ENCODE data around the gene RTN4RL1. TPM values are rescaled to one million over a fixed set of nuclear protein-coding genes. Genes with fewer than 3 reads are reported as not detected.

RTN4RL1 gene
- total RNA-seq, 2 donors from 2014 or later, result 0.09 TPM; not detected in 1

DNA sequence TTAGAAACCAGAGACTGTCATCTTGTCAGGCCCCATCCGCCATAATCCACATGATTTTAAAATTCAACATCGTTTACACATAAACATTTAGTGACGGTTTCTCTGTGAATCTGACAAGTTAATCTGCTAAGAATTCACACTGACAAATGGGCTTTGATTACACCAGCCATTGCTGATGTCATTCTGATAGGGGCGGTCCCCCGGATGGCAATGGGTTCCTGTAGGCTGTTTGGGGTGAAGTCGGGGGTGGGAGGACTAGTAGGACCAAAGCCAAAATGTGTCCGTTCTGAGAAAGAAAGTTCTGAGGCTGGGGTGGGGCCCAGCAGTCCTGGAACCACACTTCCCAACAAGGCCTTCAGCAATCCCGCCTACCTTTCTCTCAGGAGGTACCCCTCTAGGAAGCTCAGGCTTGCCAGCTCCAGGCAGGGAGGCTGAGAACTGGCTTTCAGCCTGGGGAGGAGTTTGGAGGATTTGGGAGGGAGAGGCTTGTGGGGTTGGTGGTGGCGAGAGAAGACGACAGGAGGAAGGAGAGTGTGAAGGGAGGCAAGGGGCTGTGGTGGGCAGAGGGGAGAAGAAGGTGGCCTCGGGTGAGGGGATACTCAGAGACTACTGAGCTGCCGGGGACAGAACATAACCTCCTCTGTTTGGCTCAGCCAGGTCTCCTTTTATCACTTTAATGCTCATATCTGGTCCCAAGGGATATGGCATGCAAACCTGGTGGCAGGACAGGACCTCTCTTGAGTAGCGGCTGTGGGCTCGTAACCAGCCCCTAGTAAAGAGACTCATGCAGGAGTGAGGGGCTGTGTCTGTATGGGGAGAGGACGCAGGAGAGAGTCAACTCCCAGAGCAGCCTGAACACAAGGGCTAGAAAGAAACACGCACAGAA lies 38.4 kb upstream of the RTN4RL1 start:
- no peak overlapping the region for H3K27ac Mint-ChIP-seq
- H3K4me1 Mint-ChIP-seq, result peaks cover 15% of the 10 kb centered on the region
- H3K27me3 Mint-ChIP-seq, result peaks cover 4% of the 10 kb centered on the region
- H3K4me3 Mint-ChIP-seq, result no peak overlapping the region
- no peak for ATAC-seq (replicated peaks)
- no peaks in the 10 kb centered on the region for H3K9me3 Mint-ChIP-seq
- peaks cover 95% of the 10 kb centered on the region for H3K36me3 Mint-ChIP-seq (ENCODE audit: low read depth)

- H3K27me3 Mint-ChIP-seq, result peaks cover 4% of the 10 kb centered on the region
- no peak overlapping the region for H3K27ac Mint-ChIP-seq
- peaks cover 14% of the 10 kb centered on the region for H3K4me1 Mint-ChIP-seq
- no peak for ATAC-seq (replicated peaks)
- peaks cover 95% of the 10 kb centered on the region for H3K36me3 Mint-ChIP-seq (ENCODE audit: low read depth)
- H3K4me3 Mint-ChIP-seq, result no peak overlapping the region
- no peaks in the 10 kb centered on the region for H3K9me3 Mint-ChIP-seq
Observed at GRCh38 chr17:2062571-2063183, 37.5 kb upstream of the RTN4RL1 start.

- Mint-ChIP-seq H3K4me1 (peaks cover 14% of the 10 kb centered on the region), H3K9me3 (no peaks in the 10 kb centered on the region), H3K27ac (no peak overlapping the region), H3K36me3 (ENCODE audit: low read depth) (peaks cover 88% of the 10 kb centered on the region), H3K27me3 (peaks cover 4% of the 10 kb centered on the region), H3K4me3 (no peak overlapping the region)
- ATAC-seq (replicated peaks), result no peak
Observed at GRCh38 chr17:2061441-2061958, 36.4 kb upstream of the RTN4RL1 start.

- no peak for ATAC-seq (replicated peaks)
- H3K27ac Mint-ChIP-seq, result no peak overlapping the region
- H3K4me3 Mint-ChIP-seq, result no peak overlapping the region
- H3K4me1 Mint-ChIP-seq, result peaks cover 11% of the 10 kb centered on the region
- H3K27me3 Mint-ChIP-seq, result peaks cover 4% of the 10 kb centered on the region
- H3K9me3 Mint-ChIP-seq, result no peaks in the 10 kb centered on the region
- H3K36me3 Mint-ChIP-seq (ENCODE audit: low read depth), result peaks cover 84% of the 10 kb centered on the region
Observed at GRCh38 chr17:2060681-2061440, 35.7 kb upstream of the RTN4RL1 start.

DNA sequence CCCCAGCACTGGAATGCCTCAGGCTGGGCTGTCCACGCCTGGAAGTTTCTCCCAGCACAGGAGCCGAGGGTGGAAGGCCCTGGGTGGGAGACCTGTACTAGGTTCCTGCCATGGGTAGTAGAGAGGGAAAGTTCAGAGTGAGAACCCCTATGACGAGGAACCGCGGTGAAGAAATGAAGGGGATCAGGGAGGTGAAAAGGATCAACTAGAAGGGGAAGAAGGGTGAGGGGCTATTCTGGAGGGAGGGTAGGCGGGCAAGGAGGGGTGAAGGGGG lies 35.2 kb upstream of the RTN4RL1 start:
- no peaks in the 10 kb centered on the region for H3K9me3 Mint-ChIP-seq
- H3K4me3 Mint-ChIP-seq, result no peak overlapping the region
- no peak overlapping the region for H3K27ac Mint-ChIP-seq
- no peak for ATAC-seq (replicated peaks)
- H3K4me1 Mint-ChIP-seq, result peaks cover 11% of the 10 kb centered on the region
- H3K36me3 Mint-ChIP-seq (ENCODE audit: low read depth), result peaks cover 79% of the 10 kb centered on the region
- peaks cover 4% of the 10 kb centered on the region for H3K27me3 Mint-ChIP-seq

GRCh38 chr17:2059547-2060384 lies 34.6 kb upstream of the RTN4RL1 start:
- H3K4me1 Mint-ChIP-seq, result peaks cover 8% of the 10 kb centered on the region
- H3K27ac Mint-ChIP-seq, result peak overlapping the region; percentile 13
- H3K9me3 Mint-ChIP-seq, result no peaks in the 10 kb centered on the region
- H3K36me3 Mint-ChIP-seq (ENCODE audit: low read depth), result peaks cover 73% of the 10 kb centered on the region
- peak overlapping the region; percentile 57 for H3K4me3 Mint-ChIP-seq
- H3K27me3 Mint-ChIP-seq, result peaks cover 4% of the 10 kb centered on the region
- no peak for ATAC-seq (replicated peaks)

DNA sequence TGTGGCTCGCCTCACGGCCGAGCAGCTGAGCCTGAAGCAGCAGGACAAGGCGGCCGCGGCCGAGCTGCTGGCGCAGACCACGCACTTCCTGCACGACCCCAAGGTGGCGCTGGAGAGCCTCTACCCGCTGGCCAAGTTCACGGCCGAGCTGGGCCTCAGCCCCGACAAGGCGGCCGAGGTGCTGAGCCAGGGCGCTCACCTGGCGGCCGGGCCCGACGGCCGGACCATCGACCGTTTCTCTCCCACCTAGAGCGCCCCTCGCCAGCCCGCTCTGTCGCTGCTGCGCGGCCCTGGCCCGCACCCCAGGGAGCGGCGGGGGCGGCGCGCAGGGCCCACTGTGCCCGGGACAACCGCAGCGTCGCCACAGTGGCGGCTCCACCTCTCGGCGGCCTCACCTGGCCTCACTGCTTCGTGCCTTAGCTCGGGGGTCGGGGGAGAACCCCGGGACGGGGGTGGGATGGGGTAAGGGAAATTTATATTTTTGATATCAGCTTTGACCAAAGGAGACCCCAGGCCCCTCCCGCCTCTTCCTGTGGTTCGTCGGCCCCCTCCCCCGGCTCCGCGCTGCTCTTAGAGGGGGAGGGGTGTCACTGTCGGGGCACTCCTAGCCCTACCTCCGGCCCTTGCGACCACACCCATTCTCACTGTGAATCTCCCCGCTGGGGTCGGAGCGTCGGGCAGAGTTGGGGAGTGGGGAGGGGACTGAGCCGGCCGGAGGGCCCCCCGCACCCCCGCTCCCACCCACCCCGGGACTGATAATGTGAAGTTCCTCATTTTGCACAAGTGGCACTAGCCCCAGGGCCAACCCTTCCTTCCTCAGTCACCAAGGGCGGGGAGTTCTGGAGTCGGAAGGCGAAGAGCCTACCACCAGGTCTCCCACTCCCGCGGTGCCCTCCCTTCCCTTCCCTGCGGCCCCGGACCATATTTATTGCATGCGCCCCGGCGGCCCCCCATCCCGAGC lies 33.7 kb upstream of the RTN4RL1 start:
- no peak for ATAC-seq (replicated peaks)
- no peaks in the 10 kb centered on the region for H3K9me3 Mint-ChIP-seq
- H3K27me3 Mint-ChIP-seq, result peaks cover 4% of the 10 kb centered on the region
- peaks cover 64% of the 10 kb centered on the region for H3K36me3 Mint-ChIP-seq (ENCODE audit: low read depth)
- peak overlapping the region; percentile 13 for H3K27ac Mint-ChIP-seq
- H3K4me1 Mint-ChIP-seq, result peaks cover 2% of the 10 kb centered on the region
- H3K4me3 Mint-ChIP-seq, result peak overlapping the region; percentile 57

GRCh38 chr17:2057760-2058585 lies 32.8 kb upstream of the RTN4RL1 start:
- Mint-ChIP-seq H3K9me3 (no peaks in the 10 kb centered on the region), H3K27ac (no peak overlapping the region), H3K4me1 (peaks cover 4% of the 10 kb centered on the region), H3K27me3 (peaks cover 4% of the 10 kb centered on the region), H3K36me3 (ENCODE audit: low read depth) (peaks cover 55% of the 10 kb centered on the region), H3K4me3 (peak overlapping the region; percentile 19)
- ATAC-seq (replicated peaks), result no peak

GRCh38 chr17:2057175-2057759 lies 32.1 kb upstream of the RTN4RL1 start:
- ATAC-seq (replicated peaks), result no peak
- peak overlapping the region; percentile 19 for H3K4me3 Mint-ChIP-seq

GRCh38 chr17:2056206-2057174 lies 31.4 kb upstream of the RTN4RL1 start:
- peak; percentile 14 for ATAC-seq (replicated peaks)
- Mint-ChIP-seq H3K9me3 (no peaks in the 10 kb centered on the region), H3K36me3 (ENCODE audit: low read depth) (peaks cover 45% of the 10 kb centered on the region), H3K27me3 (peaks cover 10% of the 10 kb centered on the region), H3K4me1 (peaks cover 11% of the 10 kb centered on the region), H3K27ac (no peak overlapping the region), H3K4me3 (peak overlapping the region; percentile 58)

More at GRCh38 chr17:2057175-2057759, 32.1 kb upstream of the RTN4RL1 start:
- Mint-ChIP-seq H3K36me3 (ENCODE audit: low read depth) (peaks cover 48% of the 10 kb centered on the region), H3K4me1 (peaks cover 4% of the 10 kb centered on the region), H3K27ac (no peak overlapping the region), H3K9me3 (no peaks in the 10 kb centered on the region), H3K27me3 (peaks cover 4% of the 10 kb centered on the region)

Measured in activated T-helper 17 cell treated with anti-CD3 and anti-CD28 coated beads, Interleukin-2, amount 50 U/mL, for 72 hours (primary cell).